ENCODE measurements around the gene PROS1. TPM values are rescaled to one million over a fixed set of nuclear protein-coding genes. Genes with fewer than 3 reads are reported as not detected.

The PROS1 gene
- total and polyA plus RNA-seq, 12 donors, result 6.6 to 34.6 (median 19.2) TPM

- Histone ChIP-seq H3K9me3 (replicated peaks in 1 of 3) (no peaks in the 10 kb centered on the region), H3K36me3 (replicated peaks in 1 of 2) (no peaks in the 10 kb centered on the region), H3K27me3 (no peaks in the 10 kb centered on the region), H3K4me1 (replicated peaks in 1 of 2) (no peaks in the 10 kb centered on the region), H3K4me3 (no peak overlapping the region), H3K27ac (no peak overlapping the region)
- intact Hi-C loops (cut with DNase I), result no loop called here
- TF ChIP-seq CTCF (IDR thresholded peaks at IDR 0.05) (no peak), POLR2A (IDR thresholded peaks at IDR 0.05) (no peak)
- 90 to 97% (median 94%) methylated on average over 1 of the region's 1 CpG for WGBS, 4 donors
- no peak for DNase-seq
These were observed 37.1 kb downstream of the PROS1 start for GRCh38 chr3:93936549-93936948.

GRCh38 chr3:93934366-93935046 is 39.2 kb downstream of the PROS1 start:
- WGBS, 4 donors, result 65 to 76% (median 70%) methylated on average over 5 of the region's 5 CpGs

GRCh38 chr3:93931597-93932229 is 42.0 kb downstream of the PROS1 start:
- no peak for DNase-seq
- WGBS, 4 donors, result 79 to 90% (median 85%) methylated on average over 5 of the region's 5 CpGs
- intact Hi-C loops (cut with DNase I), result no loop called here
- TF ChIP-seq POLR2A (IDR thresholded peaks at IDR 0.05), result no peak
- H3K4me1 ChIP-seq (replicated peaks in 1 of 2), result no peaks in the 10 kb centered on the region
- H3K4me3 ChIP-seq, result no peak overlapping the region
- H3K27ac ChIP-seq, result no peak overlapping the region
- H3K9me3 ChIP-seq (replicated peaks in 1 of 3), result no peaks in the 10 kb centered on the region
- H3K36me3 ChIP-seq (replicated peaks in 1 of 2), result no peaks in the 10 kb centered on the region
- no peaks in the 10 kb centered on the region for H3K27me3 ChIP-seq

More at GRCh38 chr3:93934366-93935046, 39.2 kb downstream of the PROS1 start:
- H3K9me3 ChIP-seq (replicated peaks in 1 of 3), result no peaks in the 10 kb centered on the region
- no peak for TF ChIP-seq POLR2A (IDR thresholded peaks at IDR 0.05)
- TF ChIP-seq CTCF (IDR thresholded peaks at IDR 0.05), result no peak
- H3K27ac ChIP-seq, result no peak overlapping the region
- no peaks in the 10 kb centered on the region for H3K36me3 ChIP-seq (replicated peaks in 1 of 2)
- DNase-seq, result no peak
- H3K27me3 ChIP-seq, result no peaks in the 10 kb centered on the region
- intact Hi-C loops (cut with DNase I), result no loop called here
- no peaks in the 10 kb centered on the region for H3K4me1 ChIP-seq (replicated peaks in 1 of 2)
- H3K4me3 ChIP-seq, result no peak overlapping the region

- no peaks in the 10 kb centered on the region for H3K4me1 ChIP-seq (replicated peaks in 1 of 2)
- no peak for DNase-seq
- H3K9me3 ChIP-seq (replicated peaks in 1 of 3), result no peaks in the 10 kb centered on the region
- WGBS, 4 donors, result 58 to 67% (median 64%) methylated on average over 3 of the region's 3 CpGs
- TF ChIP-seq CTCF (IDR thresholded peaks at IDR 0.05), result no peak
- H3K27ac ChIP-seq, result no peak overlapping the region
- intact Hi-C loops (cut with DNase I), result no loop called here
- H3K27me3 ChIP-seq, result no peaks in the 10 kb centered on the region
- H3K4me3 ChIP-seq, result no peak overlapping the region
- H3K36me3 ChIP-seq (replicated peaks in 1 of 2), result no peaks in the 10 kb centered on the region
These were observed 43.7 kb downstream of the PROS1 start for GRCh38 chr3:93930041-93930440.

GRCh38 chr3:93926789-93927188 is 46.9 kb downstream of the PROS1 start:
- Histone ChIP-seq H3K4me1 (replicated peaks in 1 of 2) (no peaks in the 10 kb centered on the region), H3K4me3 (no peak overlapping the region), H3K27ac (no peak overlapping the region), H3K9me3 (replicated peaks in 1 of 3) (no peaks in the 10 kb centered on the region), H3K36me3 (replicated peaks in 1 of 2) (no peaks in the 10 kb centered on the region), H3K27me3 (no peaks in the 10 kb centered on the region)
- no peak for DNase-seq
- intact Hi-C loops (cut with DNase I), result no loop called here
- TF ChIP-seq POLR2A (IDR thresholded peaks at IDR 0.05), result no peak
- no peak for TF ChIP-seq CTCF (IDR thresholded peaks at IDR 0.05)
